ENCODE data around the gene LEFTY1.

GRCh38 chr1:225891229-225891972 is 2.5 kb upstream of the LEFTY1 start:
- TF ChIP-seq CTCF (IDR thresholded peaks at IDR 0.05) (no peak), POLR2A (IDR thresholded peaks at IDR 0.05) (no peak)

Data from Peyer's patch (tissue), 4 donors.